HG03139 (cell line): Measurements from ENCODE around the gene RNPC3.
A peak's percentile ranks its signal among the peaks of the same experiment; 100 is the strongest.

Experiments used
- ATAC-seq: cut with Tn5 transposase; IDR thresholded peaks from one replicate; pipeline ENCODE4 v1.9.1; 2021; ENCODE audit not compliant: unreplicated experiment

RNPC3 gene, protein sequence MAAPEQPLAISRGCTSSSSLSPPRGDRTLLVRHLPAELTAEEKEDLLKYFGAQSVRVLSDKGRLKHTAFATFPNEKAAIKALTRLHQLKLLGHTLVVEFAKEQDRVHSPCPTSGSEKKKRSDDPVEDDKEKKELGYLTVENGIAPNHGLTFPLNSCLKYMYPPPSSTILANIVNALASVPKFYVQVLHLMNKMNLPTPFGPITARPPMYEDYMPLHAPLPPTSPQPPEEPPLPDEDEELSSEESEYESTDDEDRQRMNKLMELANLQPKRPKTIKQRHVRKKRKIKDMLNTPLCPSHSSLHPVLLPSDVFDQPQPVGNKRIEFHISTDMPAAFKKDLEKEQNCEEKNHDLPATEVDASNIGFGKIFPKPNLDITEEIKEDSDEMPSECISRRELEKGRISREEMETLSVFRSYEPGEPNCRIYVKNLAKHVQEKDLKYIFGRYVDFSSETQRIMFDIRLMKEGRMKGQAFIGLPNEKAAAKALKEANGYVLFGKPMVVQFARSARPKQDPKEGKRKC

DNA sequence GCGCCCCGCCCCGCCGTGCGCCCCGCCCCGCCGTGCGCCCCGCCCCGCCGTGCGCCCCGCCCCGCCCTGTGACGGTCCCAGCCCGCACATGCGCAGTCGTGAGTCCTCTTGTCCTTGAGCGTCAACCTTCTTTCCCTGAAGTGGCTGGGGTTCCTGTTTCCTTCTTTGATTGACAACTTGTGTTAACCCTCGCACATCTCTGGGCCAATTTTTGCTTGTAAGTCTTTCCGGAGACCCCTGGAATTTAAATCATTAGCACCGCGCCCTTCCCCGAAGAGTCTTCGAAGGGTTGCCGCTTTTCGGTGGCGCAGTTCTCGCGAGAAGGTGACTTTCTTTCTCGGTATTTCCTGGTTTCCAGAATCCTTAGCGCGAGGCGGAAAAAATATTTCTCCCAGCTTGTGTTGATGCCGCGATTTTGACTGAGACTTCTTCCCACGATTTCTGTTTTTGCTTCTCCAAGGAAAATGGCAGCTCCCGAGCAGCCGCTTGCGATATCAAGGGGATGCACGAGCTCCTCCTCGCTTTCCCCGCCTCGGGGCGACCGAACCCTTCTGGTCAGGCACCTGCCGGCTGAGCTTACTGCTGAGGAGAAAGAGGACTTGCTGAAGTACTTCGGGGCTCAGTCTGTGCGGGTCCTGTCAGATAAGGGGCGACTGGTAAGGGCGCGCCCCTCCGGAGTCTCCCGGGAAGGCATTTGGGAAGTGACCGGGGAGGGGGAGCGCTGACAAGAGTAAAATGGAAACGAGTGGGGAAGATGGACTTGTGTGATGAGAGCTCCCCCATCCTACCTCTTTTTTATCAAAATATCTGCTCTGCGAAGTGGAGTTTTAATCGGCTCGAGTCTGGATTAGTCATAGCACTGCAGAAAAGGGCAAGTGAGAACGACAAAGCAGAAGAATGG, at the start of gene RNPC3:
Gene RNPC3 (plus strand): TSS at position 93 of the 901 bp plus-strand sequence. CDS start 372 bp downstream, at position 465.
- peak; percentile 67 for ATAC-seq

GRCh38 chr1:103477101-103477500, 48.4 kb upstream of the RNPC3 start:
- ATAC-seq: no peak

- peak; percentile 84 for ATAC-seq
Measured at GRCh38 chr1:103489935-103490334, 35.6 kb upstream of the RNPC3 start.

DNA sequence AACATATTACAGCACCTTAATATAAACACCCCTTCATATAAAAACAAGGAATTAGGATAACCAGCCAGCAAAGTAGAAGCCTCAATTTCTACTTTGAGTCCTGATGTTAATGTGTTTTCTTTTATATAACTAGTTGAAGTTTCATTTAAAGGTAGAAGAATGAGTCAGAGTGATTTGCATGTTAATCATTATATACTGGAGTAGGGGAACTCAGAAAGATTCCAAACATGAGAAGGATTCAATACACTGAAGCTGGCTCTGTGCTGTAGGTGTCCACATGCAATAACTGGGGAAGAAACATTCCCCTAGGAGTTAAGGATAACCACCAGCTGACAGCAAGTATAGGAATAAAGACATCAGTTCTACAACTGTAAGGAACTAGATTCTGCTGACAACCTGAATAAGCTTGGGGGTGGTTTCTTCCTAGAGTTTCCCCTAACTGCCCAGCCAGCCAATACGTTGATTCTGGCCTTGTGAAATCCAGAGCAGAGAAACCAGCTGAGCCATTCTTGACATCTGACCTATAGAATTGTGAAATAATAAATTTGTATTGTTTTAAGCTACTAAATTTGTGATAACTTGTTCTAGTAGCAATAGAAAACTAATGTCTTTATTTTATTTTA, 33.4 kb upstream of the RNPC3 start:
- no peak for ATAC-seq

DNA sequence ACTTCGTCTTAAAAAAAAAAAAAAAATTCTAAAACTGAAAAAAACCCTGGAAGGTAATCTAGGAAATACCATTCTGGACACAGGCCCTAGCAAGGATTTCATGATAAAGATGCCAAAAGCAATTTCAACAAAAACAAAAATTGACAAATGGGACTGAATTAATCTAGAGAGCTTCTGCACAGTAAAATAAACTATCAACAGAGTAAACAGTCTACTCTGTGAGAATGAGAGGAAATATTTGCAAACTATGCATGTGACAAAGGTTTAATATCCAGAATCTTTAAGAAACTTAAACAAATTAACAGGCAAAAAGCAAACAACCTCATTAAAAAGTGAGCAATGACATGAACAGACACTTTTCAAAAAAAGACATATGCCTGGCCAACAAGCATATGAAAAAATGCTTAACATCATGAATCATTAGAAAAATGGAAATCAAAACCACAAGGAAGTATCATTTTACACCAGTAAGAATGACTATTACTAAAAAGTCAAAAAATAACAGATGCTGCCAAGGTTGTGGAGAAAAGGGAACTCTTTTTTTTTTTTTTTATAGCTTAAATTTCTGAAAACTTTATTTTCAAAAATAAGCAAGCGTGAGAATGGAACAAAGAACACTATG, 29.4 kb upstream of the RNPC3 start:
- ATAC-seq: no peak

- no peak for ATAC-seq
Measured at GRCh38 chr1:103497404-103497803, 28.1 kb upstream of the RNPC3 start.

- ATAC-seq: no peak
Measured at GRCh38 chr1:103509250-103509649, 16.2 kb upstream of the RNPC3 start.

GRCh38 chr1:103513711-103514110, 11.8 kb upstream of the RNPC3 start:
- ATAC-seq: no peak

DNA sequence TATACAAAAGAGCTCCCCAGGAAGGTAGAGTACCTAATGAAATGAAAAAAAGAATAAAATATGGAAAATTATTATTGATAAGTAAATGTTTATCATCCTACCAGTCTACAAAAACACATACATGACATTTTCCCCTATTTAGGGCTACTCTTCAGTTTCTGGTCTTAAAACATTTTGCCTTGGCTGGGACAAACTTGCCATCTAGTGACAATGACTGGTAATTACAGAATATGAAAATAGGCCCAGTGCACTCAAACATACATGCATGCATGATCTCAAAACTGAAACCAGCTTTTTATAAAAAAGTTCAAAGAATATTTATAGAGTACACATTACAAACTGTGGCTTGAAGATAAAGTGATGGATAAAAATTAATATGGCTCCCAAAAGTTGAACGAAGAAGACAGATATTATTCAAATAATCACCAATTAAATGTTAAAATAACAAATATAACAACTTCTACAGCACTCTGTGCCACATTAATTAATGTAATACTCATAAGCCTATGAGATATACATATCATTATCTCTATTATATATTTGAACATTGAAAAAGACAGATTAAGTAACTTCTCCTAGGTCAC, 10.5 kb upstream of the RNPC3 start:
- peak; percentile 56 for ATAC-seq

DNA sequence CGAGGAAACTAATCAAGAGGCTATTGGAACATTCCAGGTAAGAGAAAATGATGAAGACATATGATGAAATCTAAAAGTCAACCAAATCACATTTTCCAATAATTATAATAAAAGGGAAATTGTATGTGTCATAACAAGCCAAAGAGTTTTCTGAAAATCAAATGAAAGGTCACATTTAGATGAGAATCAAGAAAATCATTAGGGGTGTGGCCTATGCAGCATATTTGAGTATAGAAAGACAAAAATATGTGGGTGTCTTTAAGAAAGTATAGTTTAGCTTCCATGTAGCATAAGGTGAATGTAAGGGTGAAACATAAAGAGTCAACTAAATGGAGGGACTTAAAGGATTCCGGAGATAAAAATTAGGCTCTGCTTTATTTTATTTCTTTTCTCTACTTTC, 9.2 kb upstream of the RNPC3 start:
- ATAC-seq: no peak

GRCh38 chr1:103516693-103517092, 8.8 kb upstream of the RNPC3 start:
- no peak for ATAC-seq

DNA sequence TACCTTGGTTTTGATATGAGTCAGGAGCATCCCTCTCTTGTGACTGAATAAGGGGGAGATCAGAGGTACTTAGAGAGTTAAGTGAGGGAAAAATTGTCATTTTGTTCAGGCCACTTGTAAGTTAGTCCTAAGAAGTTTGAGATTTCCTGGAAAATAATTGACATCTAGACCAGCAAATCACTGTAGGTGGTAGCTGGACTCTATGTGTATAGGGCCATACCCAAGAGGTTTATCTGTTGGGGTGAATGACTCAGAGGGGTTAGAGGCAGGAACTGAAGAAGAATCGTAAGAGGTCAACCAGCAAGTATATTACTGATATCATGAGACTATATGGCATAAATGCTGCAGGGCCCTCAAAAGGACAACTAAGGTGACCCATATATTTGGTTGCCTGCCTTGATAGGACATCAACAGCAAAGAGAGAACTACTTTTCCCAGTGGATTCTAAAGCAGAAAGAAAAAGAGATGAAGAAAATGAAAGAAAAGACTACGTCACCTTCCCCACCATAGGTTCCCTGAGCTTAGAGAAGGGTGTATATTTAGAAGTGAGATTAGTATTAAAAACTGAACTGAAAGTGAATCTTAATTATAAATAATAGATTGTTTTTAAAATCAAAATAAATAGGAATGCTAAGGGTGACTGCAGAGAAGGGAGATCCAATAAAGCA, 8.0 kb upstream of the RNPC3 start:
- ATAC-seq: peak; percentile 85

DNA sequence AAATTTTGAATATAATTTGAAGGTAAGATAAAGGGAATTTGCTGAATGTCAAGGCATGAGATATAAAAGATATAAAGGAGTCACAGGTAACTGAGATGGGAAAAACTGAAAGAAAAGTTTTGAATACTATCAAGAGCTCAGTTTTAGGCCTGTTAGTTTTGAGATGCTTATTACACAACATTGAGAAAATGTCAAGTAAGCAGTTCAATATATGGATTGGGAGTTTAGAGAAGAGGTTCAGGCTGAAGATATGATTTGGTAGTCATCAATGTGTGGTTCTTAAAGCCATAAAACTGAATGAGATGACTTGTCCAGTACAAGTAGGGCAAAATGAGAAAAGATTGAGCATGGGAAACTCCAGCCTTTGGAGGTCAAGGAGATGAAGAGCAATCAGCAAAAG, 4.7 kb upstream of the RNPC3 start:
- no peak for ATAC-seq

DNA sequence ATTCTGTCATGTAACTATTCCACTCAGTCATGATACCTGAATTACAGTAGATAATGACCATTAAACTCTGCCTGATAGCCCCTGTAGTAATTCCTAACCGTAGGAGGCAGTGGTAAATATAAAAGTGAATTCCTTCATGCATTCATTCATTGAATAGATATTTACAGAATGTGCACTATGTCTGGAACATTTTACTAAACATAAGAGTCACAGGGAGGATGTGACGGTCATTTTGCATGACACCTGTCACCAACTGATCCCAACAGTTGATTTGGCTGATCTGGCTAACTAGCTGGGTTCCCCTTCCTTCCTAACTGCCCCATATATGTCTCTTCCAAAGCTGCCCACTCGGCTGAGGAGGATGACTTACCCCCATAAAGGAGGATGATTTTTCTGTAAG, 2.2 kb upstream of the RNPC3 start:
- no peak for ATAC-seq

DNA sequence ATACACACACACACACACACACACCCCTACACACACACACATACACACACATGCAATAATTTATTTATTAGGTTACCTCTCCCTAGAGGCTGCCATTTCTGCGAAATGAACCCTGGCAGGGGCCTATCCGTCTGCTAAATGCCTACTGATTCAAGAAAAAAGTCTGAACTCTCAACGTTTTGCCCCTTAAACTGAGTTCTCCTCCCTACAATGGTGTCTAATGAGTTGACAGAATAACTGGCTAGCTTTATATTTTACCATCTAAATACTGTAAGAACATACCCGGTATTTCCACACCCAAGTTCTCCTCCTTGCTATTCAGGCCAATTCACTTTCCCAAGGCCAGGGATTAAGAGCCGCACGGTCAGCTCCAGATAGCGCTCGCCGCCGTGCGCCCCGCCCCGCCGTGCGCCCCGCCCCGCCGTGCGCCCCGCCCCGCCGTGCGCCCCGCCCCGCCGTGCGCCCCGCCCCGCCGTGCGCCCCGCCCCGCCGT, 339 bp upstream of the RNPC3 start:
- ATAC-seq: peak; percentile 52

DNA sequence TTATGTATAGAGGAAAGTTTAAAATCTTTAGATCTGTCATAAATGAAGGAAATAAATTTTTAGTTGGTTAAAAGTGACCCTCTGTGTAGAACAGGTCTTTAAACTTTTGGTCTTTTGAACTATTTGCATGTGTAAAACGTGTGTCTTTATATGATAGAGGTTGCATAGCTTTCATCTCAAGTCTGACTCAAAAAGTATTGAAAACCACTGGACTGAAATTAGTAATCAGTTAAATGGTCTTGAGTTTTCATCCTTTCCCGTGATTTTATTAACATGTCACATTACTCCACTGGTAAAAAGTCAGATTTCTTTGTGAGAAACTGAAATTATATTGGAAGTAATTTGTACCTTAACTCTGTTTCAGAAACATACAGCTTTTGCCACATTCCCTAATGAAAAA, 1.8 kb downstream of the RNPC3 start:
- ATAC-seq: no peak

- ATAC-seq: no peak
Measured at GRCh38 chr1:103529746-103530145, 4.2 kb downstream of the RNPC3 start.

- ATAC-seq: no peak
Measured at GRCh38 chr1:103538226-103538625, 12.7 kb downstream of the RNPC3 start.

DNA sequence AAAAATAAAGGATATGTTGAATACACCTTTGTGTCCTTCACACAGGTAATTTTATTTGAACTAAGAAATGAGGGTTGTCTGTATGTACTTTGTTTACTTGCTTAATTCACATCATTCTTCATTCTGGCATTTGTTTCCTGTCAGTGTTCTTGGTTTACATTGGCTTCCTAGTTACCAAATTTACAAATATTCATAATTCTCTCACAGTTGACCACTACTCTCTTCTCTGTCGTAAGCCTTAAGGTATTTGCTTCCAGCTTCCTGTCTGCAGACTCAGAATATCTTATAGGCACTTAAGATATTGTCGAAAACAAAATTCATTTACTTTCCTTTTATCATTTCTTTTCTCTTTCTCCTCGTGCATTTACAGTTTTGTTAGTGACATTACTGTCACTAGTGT, 15.9 kb downstream of the RNPC3 start:
- no peak for ATAC-seq

- no peak for ATAC-seq
Measured at GRCh38 chr1:103546496-103546895, 21.0 kb downstream of the RNPC3 start.
